BJ (cell line): ENCODE data around the gene PRICKLE1. TPM values are rescaled to one million over a fixed set of nuclear protein-coding genes. Genes with fewer than 3 reads are reported as not detected.
"Not testable (repeated sequence)": the region's sequence is repeated elsewhere in the genome, so short reads cannot be mapped to it uniquely, and the experiment has no call there.

Experiments used
- CTCF ChIA-PET: fragments of 350-600 bp; formaldehyde crosslinking; extraction: SDS; loops from one replicate; lab custom pipeline; 2021; ENCODE audit warnings: antibody characterized with exemption, inconsistent platforms; lab: Yijun Ruan, JAX
- POLR2A ChIA-PET: fragments of 300-600 bp; sonication (Branson Sonifier 250); formaldehyde crosslinking; extraction: SDS; loops from one replicate; lab custom pipeline; 2021; ENCODE audit warnings: antibody characterized with exemption; lab: Charles Lee
- DNase-seq: peaks from one replicate; pipeline ENCODE4 v3.0.0-alpha.2; 2011; ENCODE audit warnings: low read depth
- H3K27me3 ChIP-seq: 2 replicates; pipeline ENCODE4 v1.6.0; 2011; ENCODE audit warnings: low read length; ENCODE audit not compliant: control insufficient read depth, insufficient read depth
- H3K36me3 ChIP-seq: 2 replicates; pipeline ENCODE4 v1.5.1; 2011; ENCODE audit warnings: low read length; ENCODE audit not compliant: control insufficient read depth, insufficient read depth
- H3K4me3 ChIP-seq: 2 replicates; pipeline ENCODE4 v1.5.1; 2011; ENCODE audit warnings: low read depth, mild to moderate bottlenecking, control low read depth, low read length
- CTCF ChIP-seq: IDR thresholded peaks from 2 replicates; pipeline ENCODE4 v1.5.1; 2011; ENCODE audit warnings: low read depth, mild to moderate bottlenecking, control low read depth, inconsistent platforms, low read length, moderate library complexity; ENCODE audit not compliant: insufficient read depth
- polyA plus RNA-seq: library from polyadenylated mRNA; depleted of rRNA; stranded (reverse); fragments of >200 nt; gene quantifications from 2 replicates; pipeline ENCODE4 v1.2.3, GENCODE V29; 2011

PRICKLE1 gene
- polyA plus RNA-seq, 1 experiment, result 19.9 TPM

GRCh38 chr12:42546709-42547108, 42.8 kb downstream of the PRICKLE1 start:
- ChIA-PET POLR2A (no interaction called here), CTCF (no interaction called here)
- Histone ChIP-seq H3K4me3 (no peak overlapping the region), H3K27me3 (no peaks in the 10 kb centered on the region), H3K36me3 (no peaks in the 10 kb centered on the region)
- DNase-seq, result no peak
- TF ChIP-seq CTCF, result no peak

DNA sequence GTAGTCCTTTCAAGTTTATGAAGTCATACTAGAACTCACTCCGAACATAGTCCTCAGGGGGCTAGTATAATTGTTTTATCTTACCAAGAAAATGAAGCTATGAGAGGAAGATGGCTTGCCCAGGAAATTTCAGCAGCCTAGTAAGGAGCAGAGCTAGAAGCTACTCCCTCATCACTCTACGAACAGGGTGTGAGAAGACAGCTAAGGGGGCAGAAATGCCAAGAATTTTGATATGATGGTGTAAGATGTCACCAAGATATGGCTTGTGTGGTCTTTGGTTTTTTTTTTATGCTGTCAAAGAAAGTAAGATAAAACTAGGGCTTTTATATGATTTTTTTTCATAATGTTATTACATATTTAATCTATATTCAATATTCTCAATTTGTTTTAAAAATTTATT, 47.6 kb downstream of the PRICKLE1 start:
- no peak overlapping the region for H3K4me3 ChIP-seq
- no peak for DNase-seq
- H3K27me3 ChIP-seq, result no peaks in the 10 kb centered on the region
- no peaks in the 10 kb centered on the region for H3K36me3 ChIP-seq
- POLR2A ChIA-PET, result no interaction called here
- CTCF ChIA-PET, result no interaction called here
- no peak for TF ChIP-seq CTCF

DNA sequence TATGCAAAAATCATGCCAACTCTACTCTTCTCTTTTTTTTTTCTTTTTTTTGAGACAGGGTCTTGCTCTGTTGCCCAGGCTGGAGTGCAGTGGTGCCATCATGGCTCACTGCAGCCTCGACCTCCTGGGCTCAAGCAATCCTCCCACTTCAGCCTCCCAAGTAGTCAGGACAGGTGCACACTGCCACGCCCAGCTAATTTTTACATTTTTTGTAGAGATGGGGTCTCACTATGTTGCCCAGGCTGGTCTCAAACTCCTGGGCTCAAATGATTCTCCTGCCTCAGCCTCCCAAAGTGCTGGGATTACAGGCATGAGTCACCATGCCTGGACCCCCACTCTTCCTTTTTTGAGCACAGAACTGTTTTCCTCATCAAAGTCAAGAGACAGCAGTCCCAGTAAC, 48.2 kb downstream of the PRICKLE1 start:
- H3K4me3 ChIP-seq, H3K36me3 ChIP-seq, DNase-seq, H3K27me3 ChIP-seq, POLR2A ChIA-PET: not testable (repeated sequence)
- CTCF ChIA-PET, result interaction anchor here (0.6 kb wide), 1 partner anchor 207 kb away, joined by 3 read pairs; no protein-coding TSS in a partner anchor

DNA sequence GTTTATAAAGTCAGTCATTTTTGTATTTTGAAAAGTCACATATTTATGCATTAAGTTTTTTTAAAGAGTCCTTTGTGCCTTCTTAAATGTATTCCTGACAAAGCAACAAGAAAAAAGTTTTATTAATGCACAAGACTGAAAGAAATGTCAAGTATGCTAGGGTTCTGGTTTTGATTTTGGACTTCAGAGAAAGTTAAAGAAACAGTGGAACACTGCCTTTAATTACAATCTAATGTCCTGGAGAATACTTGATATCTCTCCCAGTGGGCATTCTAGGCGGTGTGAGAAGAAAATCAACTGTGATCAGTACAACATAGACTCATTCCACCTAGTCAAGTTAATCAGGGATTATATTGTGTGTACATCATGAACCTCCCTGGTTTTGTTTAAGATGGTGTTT, 49.9 kb downstream of the PRICKLE1 start:
- peak; percentile 20 for DNase-seq
- CTCF ChIA-PET, result interaction anchor here (0.6 to 0.7 kb wide), 2 partner anchors 57 to 162 kb away, joined by 3 to 5 read pairs; no protein-coding TSS in a partner anchor
- Histone ChIP-seq H3K4me3 (no peak overlapping the region), H3K27me3 (no peaks in the 10 kb centered on the region), H3K36me3 (no peaks in the 10 kb centered on the region)
- POLR2A ChIA-PET, result no interaction called here
- TF ChIP-seq CTCF, result no peak

GRCh38 chr12:42538203-42538602, 51.3 kb downstream of the PRICKLE1 start:
- POLR2A ChIA-PET, result no interaction called here
- Histone ChIP-seq H3K36me3 (no peaks in the 10 kb centered on the region), H3K4me3 (no peak overlapping the region), H3K27me3 (no peaks in the 10 kb centered on the region)
- DNase-seq, result no peak
- CTCF ChIA-PET, result no interaction called here
- TF ChIP-seq CTCF, result no peak

GRCh38 chr12:42534184-42534838, 55.2 kb downstream of the PRICKLE1 start:
- no peak for TF ChIP-seq CTCF
- Histone ChIP-seq H3K27me3 (no peaks in the 10 kb centered on the region), H3K4me3 (no peak overlapping the region), H3K36me3 (no peaks in the 10 kb centered on the region)
- CTCF ChIA-PET, result interaction anchor here (1.0 kb wide), 1 partner anchor 21 kb away, joined by 4 read pairs; no protein-coding TSS in a partner anchor
- POLR2A ChIA-PET, result no interaction called here
- no peak for DNase-seq
